Measurements from ENCODE around the gene AMPD3.

Gene AMPD3

DNA sequence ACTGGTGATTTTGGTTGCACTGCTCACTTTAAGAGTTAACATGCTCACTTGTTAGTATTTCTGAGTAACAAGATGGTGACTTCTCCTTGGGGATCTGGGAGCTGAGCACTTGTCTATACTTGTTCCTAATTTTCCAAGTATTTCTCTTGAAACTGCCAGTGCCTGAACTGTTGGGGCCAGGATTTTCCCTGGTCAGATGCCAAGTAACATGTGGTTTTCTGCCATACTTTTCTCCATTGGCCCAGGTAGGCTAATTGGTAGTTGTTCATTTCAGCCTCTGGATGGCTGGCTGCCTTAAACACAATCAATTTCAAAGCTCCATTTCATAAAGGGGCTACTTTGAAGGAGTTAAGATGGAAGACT, 50.9 kb downstream of the AMPD3 start:
- POLR2A ChIA-PET (ENCODE audit: low non-redundant PET), result no interaction called here
- CTCF ChIA-PET, result interaction anchor here (0.7 kb wide), 1 partner anchor 10 kb away, joined by 3 read pairs; no protein-coding TSS in a partner anchor
- peak; percentile 54 for DNase-seq (ENCODE audit: low spot score)
- no peak overlapping the region for H3K27ac ChIP-seq
- TF ChIP-seq, protein P1, sequence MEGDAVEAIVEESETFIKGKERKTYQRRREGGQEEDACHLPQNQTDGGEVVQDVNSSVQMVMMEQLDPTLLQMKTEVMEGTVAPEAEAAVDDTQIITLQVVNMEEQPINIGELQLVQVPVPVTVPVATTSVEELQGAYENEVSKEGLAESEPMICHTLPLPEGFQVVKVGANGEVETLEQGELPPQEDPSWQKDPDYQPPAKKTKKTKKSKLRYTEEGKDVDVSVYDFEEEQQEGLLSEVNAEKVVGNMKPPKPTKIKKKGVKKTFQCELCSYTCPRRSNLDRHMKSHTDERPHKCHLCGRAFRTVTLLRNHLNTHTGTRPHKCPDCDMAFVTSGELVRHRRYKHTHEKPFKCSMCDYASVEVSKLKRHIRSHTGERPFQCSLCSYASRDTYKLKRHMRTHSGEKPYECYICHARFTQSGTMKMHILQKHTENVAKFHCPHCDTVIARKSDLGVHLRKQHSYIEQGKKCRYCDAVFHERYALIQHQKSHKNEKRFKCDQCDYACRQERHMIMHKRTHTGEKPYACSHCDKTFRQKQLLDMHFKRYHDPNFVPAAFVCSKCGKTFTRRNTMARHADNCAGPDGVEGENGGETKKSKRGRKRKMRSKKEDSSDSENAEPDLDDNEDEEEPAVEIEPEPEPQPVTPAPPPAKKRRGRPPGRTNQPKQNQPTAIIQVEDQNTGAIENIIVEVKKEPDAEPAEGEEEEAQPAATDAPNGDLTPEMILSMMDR (conservative IDR thresholded peaks at IDR 0.05; ENCODE audit: low read depth), result no peak

DNA sequence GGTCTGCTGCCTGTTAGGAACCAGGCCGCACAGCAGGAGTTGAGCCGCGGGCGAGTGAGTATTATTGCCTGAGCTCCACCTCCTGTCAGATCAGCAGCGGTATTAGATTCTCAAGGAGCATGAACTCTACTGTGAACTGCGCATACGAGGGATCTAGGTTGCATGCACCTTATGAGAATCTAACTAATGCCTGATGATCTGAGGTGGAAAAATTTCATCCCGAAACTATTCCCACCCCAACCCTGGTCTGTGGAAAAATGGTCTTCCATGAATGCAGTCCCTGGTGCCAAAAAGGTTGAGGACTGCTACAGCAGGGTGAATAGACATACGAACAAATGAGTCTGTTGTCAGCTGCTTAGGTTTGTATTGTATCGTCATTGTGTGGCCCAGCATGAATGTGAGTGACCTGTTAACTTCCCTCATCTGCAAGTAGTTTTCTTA, 56.1 kb downstream of the AMPD3 start:
- ChIA-PET CTCF (no interaction called here), POLR2A (ENCODE audit: low non-redundant PET) (no interaction called here)
- DNase-seq (ENCODE audit: low spot score), result no peak
- TF ChIP-seq, protein P1 (conservative IDR thresholded peaks at IDR 0.05; ENCODE audit: low read depth), result no peak
- no peak overlapping the region for H3K27ac ChIP-seq

DNA sequence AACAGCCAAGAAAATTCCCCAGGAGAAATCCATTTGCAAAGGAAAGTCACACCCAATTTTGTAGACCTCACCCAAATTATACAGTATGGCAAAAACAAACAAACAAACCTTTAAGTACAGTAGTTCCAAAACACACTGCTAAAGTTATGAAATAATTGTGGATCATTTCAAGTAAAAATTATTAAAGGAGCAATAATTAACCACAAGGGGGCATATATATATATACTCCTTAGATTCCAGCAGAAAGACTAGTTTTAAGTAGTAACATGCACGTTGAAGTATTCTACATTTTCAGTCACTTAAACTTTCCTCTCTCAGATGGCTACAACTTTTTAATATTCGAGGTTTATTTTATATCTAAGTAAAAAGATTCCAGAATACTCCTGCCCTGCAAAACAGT, 59.1 kb downstream of the AMPD3 start:
- DNase-seq (ENCODE audit: low spot score), result no peak
- TF ChIP-seq, protein P1 (conservative IDR thresholded peaks at IDR 0.05; ENCODE audit: low read depth), result peak; percentile 40
- H3K27ac ChIP-seq, result no peak overlapping the region
- POLR2A ChIA-PET (ENCODE audit: low non-redundant PET), result no interaction called here
- CTCF ChIA-PET, result interaction anchor here (0.6 to 1.1 kb wide), 7 partner anchors 16 to 306 kb away, joined by 3 to 5 read pairs (median 4); partner anchors contain the start of gene RNF141

DNA sequence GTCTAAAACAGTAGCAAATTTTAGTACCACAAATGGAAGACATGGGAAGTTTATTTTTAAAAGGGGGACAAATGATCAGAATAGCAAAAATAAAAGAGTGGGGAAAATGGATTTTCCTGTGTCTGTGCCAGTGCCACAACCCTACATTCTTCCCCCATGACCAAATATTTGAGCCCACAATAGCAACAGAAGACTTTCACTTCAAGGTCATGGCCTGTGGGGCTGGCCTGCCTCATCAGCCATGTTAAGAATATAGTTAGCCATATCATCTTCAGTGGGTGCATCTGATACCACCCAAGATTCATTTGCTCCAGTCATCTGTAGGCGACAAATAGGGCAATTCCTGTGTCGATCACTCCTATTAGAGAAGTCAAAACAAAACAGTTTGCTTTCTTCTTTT, 59.6 kb downstream of the AMPD3 start:
- ChIA-PET POLR2A (ENCODE audit: low non-redundant PET) (no interaction called here), CTCF (interaction anchor here (0.6 to 1.1 kb wide), 4 partner anchors 26 to 215 kb away, joined by 3 to 5 read pairs (median 4); partner anchors contain the start of gene RNF141)
- DNase-seq (ENCODE audit: low spot score), result no peak
- H3K27ac ChIP-seq, result no peak overlapping the region
- TF ChIP-seq, protein P1 (conservative IDR thresholded peaks at IDR 0.05; ENCODE audit: low read depth), result no peak

DNA sequence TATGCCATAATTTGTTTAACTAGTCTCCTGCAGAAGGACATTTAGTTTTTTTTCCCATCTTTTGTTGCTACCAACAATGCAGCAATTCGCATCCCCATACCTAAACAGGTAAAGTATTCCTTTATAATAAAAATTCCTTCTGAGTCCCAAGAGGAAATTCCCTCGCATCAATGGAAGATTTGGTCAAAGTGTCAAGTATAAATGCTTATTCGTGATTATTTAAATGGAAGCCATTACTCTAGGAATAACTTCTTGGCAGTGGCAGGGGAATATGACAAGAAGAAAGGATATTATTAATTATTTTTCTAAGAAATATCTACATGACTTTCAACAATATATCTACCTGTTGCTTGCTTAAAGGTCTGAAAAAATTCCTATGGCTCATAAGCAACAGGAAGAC, 60.4 kb downstream of the AMPD3 start:
- CTCF ChIA-PET, result no interaction called here
- no peak for DNase-seq (ENCODE audit: low spot score)
- POLR2A ChIA-PET (ENCODE audit: low non-redundant PET), result no interaction called here
- H3K27ac ChIP-seq, result no peak overlapping the region
- TF ChIP-seq, protein P1 (conservative IDR thresholded peaks at IDR 0.05; ENCODE audit: low read depth), result no peak

DNA sequence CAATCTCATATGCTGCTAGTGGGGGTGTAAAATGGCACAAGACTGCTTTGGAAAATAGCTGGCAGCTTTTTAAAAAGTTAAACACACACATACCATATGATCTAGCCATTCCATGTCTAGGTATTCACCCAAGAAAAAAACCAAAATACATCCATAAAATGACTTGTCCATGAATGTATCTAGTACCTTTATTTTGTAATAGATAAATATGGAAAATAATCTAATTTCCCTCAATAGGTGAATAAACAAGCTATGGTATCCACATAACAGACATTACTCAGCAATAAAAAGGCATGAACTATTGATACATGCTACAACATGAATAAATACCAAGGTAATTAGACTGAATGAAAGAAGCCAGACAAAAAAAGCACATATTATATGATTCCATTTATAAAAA, 63.1 kb downstream of the AMPD3 start:
- CTCF ChIA-PET, result interaction anchor here (0.6 kb wide), 1 partner anchor 13 kb away, joined by 4 read pairs; no protein-coding TSS in a partner anchor
- TF ChIP-seq, protein P1 (conservative IDR thresholded peaks at IDR 0.05; ENCODE audit: low read depth), result no peak
- peak; percentile 40 for DNase-seq (ENCODE audit: low spot score)
- POLR2A ChIA-PET (ENCODE audit: low non-redundant PET), result no interaction called here
- H3K27ac ChIP-seq, result no peak overlapping the region

All from RWPE1 (cell line).